ENCODE results near the gene ZC3H11A.
"Not testable (repeated sequence)": the region's sequence is repeated elsewhere in the genome, so short reads cannot be mapped to it uniquely, and the experiment has no call there.

GRCh38 chr1:203793561-203793960, 1.9 kb upstream of the ZC3H11A start:
- not testable (repeated sequence) for TF ChIP-seq CTCF, POLR2A (IDR thresholded peaks at IDR 0.05)
